IMR-90 (cell line): ENCODE measurements around the gene SELP. TPM values are rescaled to one million over a fixed set of nuclear protein-coding genes. Genes with fewer than 3 reads are reported as not detected.

Experiments
- ATAC-seq: fragments of 200-7000 bp; cut with Tn5 transposase; 2 replicates; pipeline ENCODE4 v1.9.1; 2020; ENCODE audit warnings: low read depth, mild to moderate bottlenecking, moderate library complexity
- BruUV-seq: library from RNA; stranded (reverse); fragments of 400-500 nt; replicated peaks from 2 replicates; lab custom pipeline; 2021; lab: Mats Ljungman, UMichigan
- CTCF ChIA-PET: fragments of 300-600 bp; formaldehyde crosslinking; extraction: SDS; loops from one replicate; lab custom pipeline; 2021; ENCODE audit warnings: antibody characterized with exemption; lab: Yijun Ruan, JAX
- POLR2A ChIA-PET: fragments of 300-600 bp; sonication (Branson Sonifier 250); formaldehyde crosslinking; loops from one replicate; lab custom pipeline; 2022; ENCODE audit warnings: antibody characterized with exemption; ENCODE audit not compliant: unreplicated experiment; lab: Charles Lee
- DNase-seq: peaks from one replicate; pipeline ENCODE4 v3.0.0; 2013
- H2AFZ ChIP-seq: replicated peaks from 2 replicates; pipeline ENCODE3; 2013; ENCODE audit warnings: low read length, mild to moderate bottlenecking; ENCODE audit not compliant: poor library complexity
- H2AK5ac ChIP-seq: 2 replicates; pipeline ENCODE4 v1.6.1; 2013; ENCODE audit warnings: low read depth, low read length, inconsistent platforms
- H2AK9ac ChIP-seq: replicated peaks from 2 replicates; pipeline ENCODE3; 2013; ENCODE audit warnings: mild to moderate bottlenecking, low read depth, low read length, moderate library complexity; ENCODE audit not compliant: poor library complexity
- H2BK120ac ChIP-seq: 2 replicates; pipeline ENCODE4 v1.6.1; 2013; ENCODE audit warnings: low read depth, low read length, inconsistent platforms
- H2BK15ac ChIP-seq: 3 replicates; pipeline ENCODE4 v1.6.1; 2013; ENCODE audit warnings: low read depth, low read length, inconsistent platforms
- H2BK20ac ChIP-seq: 2 replicates; pipeline ENCODE4 v1.6.1; 2013; ENCODE audit warnings: low read depth, mild to moderate bottlenecking, inconsistent platforms, low read length, moderate library complexity
- H2BK5ac ChIP-seq: 2 replicates; pipeline ENCODE4 v1.6.1; 2013; ENCODE audit warnings: mild to moderate bottlenecking, low read depth, low read length, inconsistent platforms; ENCODE audit not compliant: poor library complexity, severe bottlenecking
- H3K14ac ChIP-seq: replicated peaks from 2 replicates; pipeline ENCODE4 v1.6.1; 2013; ENCODE audit warnings: low read depth, low read length, inconsistent platforms
- H3K18ac ChIP-seq: 2 replicates; pipeline ENCODE4 v1.6.1; 2013; ENCODE audit warnings: low read depth, low read length, control low read depth
- H3K23ac ChIP-seq: 2 replicates; pipeline ENCODE4 v1.6.1; 2013; ENCODE audit warnings: low read depth, low read length, inconsistent platforms
- H3K27ac ChIP-seq: 2 replicates; pipeline ENCODE4 v1.5.1; 2013; ENCODE audit warnings: mild to moderate bottlenecking, control low read depth, low read length; ENCODE audit not compliant: insufficient read depth
- H3K27me3 ChIP-seq: 2 replicates; pipeline ENCODE4 v1.6.1; 2013; ENCODE audit warnings: low read length; ENCODE audit not compliant: control insufficient read depth, insufficient read depth
- H3K36me3 ChIP-seq: 2 replicates; pipeline ENCODE4 v1.6.1; 2013; ENCODE audit warnings: low read length, mixed read lengths; ENCODE audit not compliant: control insufficient read depth, insufficient read depth
- H3K4ac ChIP-seq: 2 replicates; pipeline ENCODE4 v1.6.1; 2013; ENCODE audit warnings: low read depth, low read length, inconsistent platforms
- H3K4me1 ChIP-seq: 2 replicates; pipeline ENCODE4 v1.6.1; 2013; ENCODE audit warnings: low read length, mixed read lengths; ENCODE audit not compliant: control insufficient read depth, insufficient read depth
- H3K4me2 ChIP-seq: 2 replicates; pipeline ENCODE4 v1.6.1; 2013; ENCODE audit warnings: low read depth, mild to moderate bottlenecking, control low read depth, low read length, moderate library complexity
- H3K4me3 ChIP-seq: 2 replicates; pipeline ENCODE4 v1.5.1; 2013; ENCODE audit warnings: low read depth, mild to moderate bottlenecking, control low read depth, low read length, moderate library complexity; ENCODE audit not compliant: insufficient read depth
- H3K56ac ChIP-seq: 2 replicates; pipeline ENCODE4 v1.6.1; 2013; ENCODE audit warnings: low read length, inconsistent platforms; ENCODE audit not compliant: insufficient read depth; ENCODE audit errors: extremely low read depth
- H3K79me1 ChIP-seq, 2 experiments: 2 replicates each; pipeline ENCODE4 v1.6.1; 2013; ENCODE audit warnings: low read length in 2 of 2, inconsistent platforms in 1 of 2, low read depth in 1 of 2
- H3K9ac ChIP-seq: 2 replicates; pipeline ENCODE4 v1.6.1; 2013; ENCODE audit warnings: low read depth, low read length, control low read depth
- H3K9me1 ChIP-seq: 2 replicates; pipeline ENCODE4 v1.6.1; 2013; ENCODE audit warnings: low read length, inconsistent platforms; ENCODE audit not compliant: insufficient read depth
- H3K9me3 ChIP-seq: 2 replicates; pipeline ENCODE4 v1.6.1; 2013; ENCODE audit warnings: low read length; ENCODE audit not compliant: control insufficient read depth, insufficient read depth
- H4K20me1 ChIP-seq: 2 replicates; pipeline ENCODE4 v1.6.1; 2013; ENCODE audit warnings: low read length, inconsistent platforms; ENCODE audit not compliant: insufficient read depth
- H4K5ac ChIP-seq: 2 replicates; pipeline ENCODE4 v1.6.1; 2013; ENCODE audit warnings: mild to moderate bottlenecking, low read depth, low read length, control low read depth
- H4K8ac ChIP-seq, 2 experiments: 2 replicates each; pipeline ENCODE4 v1.6.1; 2013; ENCODE audit warnings: low read depth in 2 of 2, low read length in 2 of 2, control low read depth in 1 of 2, inconsistent platforms in 1 of 2
- H4K91ac ChIP-seq: 2 replicates; pipeline ENCODE4 v1.6.1; 2013; ENCODE audit warnings: low read depth, low read length, inconsistent platforms; ENCODE audit not compliant: insufficient read depth
- MAFK ChIP-seq: IDR thresholded peaks from 2 replicates; pipeline ENCODE4 v1.6.1; 2012; ENCODE audit warnings: low read depth, low read length, improper control_type of control experiment
- RFX5 ChIP-seq: IDR thresholded peaks from 2 replicates; pipeline ENCODE4 v1.8.0; 2012; ENCODE audit warnings: low read depth, mild to moderate bottlenecking, low read length, moderate library complexity
- WGBS, 2 experiments: methylation state at CpG; one replicate each; pipeline versions ENCODE4 v1.1.5 to v1.1.7; 2013; ENCODE audit warnings: missing lambda C conversion rate in 2 of 2; ENCODE audit not compliant: insufficient read length in 1 of 2; ENCODE audit errors: extremely low coverage in 2 of 2; 5-methylcytosine and 5-hydroxymethylcytosine counted together
- dilution Hi-C: fragments of 300-500 bp; cut with HindIII; formaldehyde crosslinking; loops from one replicate; pipeline ENCODE4 v1.14.3; 2018; ENCODE audit warnings: low sequenced_read_pairs; ENCODE audit not compliant: unreplicated experiment
- in situ Hi-C: fragments of 300-500 bp; cut with MboI; formaldehyde crosslinking; loops from 3 replicates; pipeline ENCODE4 v1.14.3; 2019; ENCODE audit warnings: low sequenced_read_pairs, inconsistent platforms, mixed read lengths
- intact Hi-C: fragments of 100-400 bp; cut with micrococcal nuclease; formaldehyde crosslinking; loops from 2 replicates; pipeline ENCODE4 v1.10.0; 2022
- polyA plus RNA-seq, 3 experiments: library from polyadenylated mRNA; depleted of rRNA; stranded (reverse); fragments of >200 nt; gene quantifications; 2 replicates each; pipeline ENCODE4 v1.2.3, GENCODE V29; 2012; ENCODE audit warnings: low replicate concordance in 1 of 3
- total RNA-seq: library from RNA; depleted of rRNA; stranded (reverse); fragments of >200 nt; gene quantifications from 2 replicates; pipeline ENCODE4 v1.2.3, GENCODE V29; 2012

SELP gene
- total and polyA plus RNA-seq, 2 of the 4 experiments (the other 2 are of a cell fraction): not detected

DNA sequence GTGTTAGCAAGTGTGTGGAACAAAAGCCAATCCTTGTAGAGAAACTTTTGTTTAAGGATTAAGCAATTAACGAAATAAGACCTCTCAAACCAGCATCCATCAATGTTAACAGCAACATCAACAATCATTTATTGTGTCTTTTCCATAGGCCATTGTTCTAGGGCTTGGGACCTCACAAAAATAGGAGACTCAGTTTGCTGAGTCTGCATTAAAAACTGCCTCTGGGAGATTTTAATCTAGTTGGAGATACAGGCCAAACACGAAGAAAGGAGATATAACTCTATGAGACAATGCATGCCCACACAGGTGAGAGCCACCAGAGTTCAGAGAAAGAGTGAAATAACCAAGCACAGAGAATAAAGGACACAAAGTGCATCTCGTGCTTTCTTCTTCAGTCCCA is 14.4 kb upstream of the SELP start:
- Histone ChIP-seq H3K4me1 (no peaks in the 10 kb centered on the region), H2AFZ (no peak overlapping the region), H3K4ac (no peak overlapping the region), H4K8ac (no peak overlapping the region), H3K27me3 (no peaks in the 10 kb centered on the region), H2BK15ac (no peak overlapping the region), H4K91ac (no peak overlapping the region), H3K14ac (no peak overlapping the region), H3K4me2 (no peak overlapping the region), H3K56ac (no peak overlapping the region), H3K36me3 (no peaks in the 10 kb centered on the region), H2BK20ac (no peak overlapping the region), H4K5ac (no peak overlapping the region), H2AK5ac (no peak overlapping the region), H4K20me1 (no peaks in the 10 kb centered on the region), H3K23ac (no peak overlapping the region), H3K27ac (no peak overlapping the region), H3K18ac (no peak overlapping the region), H2AK9ac (no peak overlapping the region), H3K79me1 (no peaks in the 10 kb centered on the region), H3K9me3 (no peaks in the 10 kb centered on the region), H3K9me1 (no peaks in the 10 kb centered on the region), H2BK120ac (no peak overlapping the region), H3K9ac (no peak overlapping the region), H2BK5ac (no peak overlapping the region), H3K4me3 (no peak overlapping the region)
- TF ChIP-seq MAFK (peak; percentile 76), RFX5 (no peak)
- ChIA-PET CTCF (no interaction called here), POLR2A (no interaction called here)
- in situ Hi-C loops: no loop called here
- intact Hi-C loops: no loop called here
- ATAC-seq (no peak), DNase-seq (no peak)
- no TSS peak for BruUV-seq
- dilution Hi-C loops: no loop called here
- 40% methylated on average over 1 of the region's 3 CpGs; no CpG with 5 or more reads in 1 of the 2 experiments for WGBS, 2 experiments
